Spleen (tissue), 11 donors: ENCODE data around the gene HAVCR1. TPM values are rescaled to one million over a fixed set of nuclear protein-coding genes. Genes with fewer than 3 reads are reported as not detected.
"Not testable (repeated sequence)": the region's sequence is repeated elsewhere in the genome, so short reads cannot be mapped to it uniquely, and the experiment has no call there.

Source experiments
- DNase-seq: peaks from one replicate; pipeline ENCODE4 v3.0.0-alpha.2; 2020
- H3K27ac ChIP-seq, 8 donors: fragments of 200-600 bp; sonication (generic) in 7 of 8; 1 replicate in 4 of 8; 2 replicates in 4 of 8; pipeline versions ENCODE4 v1.5.0 to v1.8.0; 2016 to 2021; ENCODE audit warnings: inconsistent platforms in 4 of 8, mild to moderate bottlenecking in 4 of 8, moderate library complexity in 1 of 8
- H3K27me3 ChIP-seq, 7 donors: fragments of 200-600 bp; sonication (generic) in 6 of 7; replicated peaks in 1 of 7; 1 replicate in 4 of 7; 2 replicates in 3 of 7; pipeline versions ENCODE4 v1.5.0 to v1.8.0; 2016 to 2021; ENCODE audit warnings: inconsistent platforms in 3 of 7, mild to moderate bottlenecking in 1 of 7
- H3K36me3 ChIP-seq, 6 donors: fragments of 200-600 bp; sonication (generic) in 5 of 6; 1 replicate in 4 of 6; 2 replicates in 2 of 6; pipeline versions ENCODE4 v1.5.0 to v1.8.0; 2016 to 2021; ENCODE audit warnings: inconsistent platforms in 2 of 6
- H3K4me1 ChIP-seq, 6 donors: fragments of 200-600 bp; sonication (generic) in 5 of 6; 1 replicate in 3 of 6; 2 replicates in 3 of 6; pipeline versions ENCODE4 v1.5.0 to v1.8.0; 2016 to 2021; ENCODE audit warnings: inconsistent platforms in 3 of 6
- H3K4me3 ChIP-seq, 8 donors: fragments of 200-600 bp; sonication (generic) in 7 of 8; 1 replicate in 4 of 8; 2 replicates in 4 of 8; pipeline versions ENCODE4 v1.5.0 to v1.8.0; 2016 to 2021; ENCODE audit warnings: inconsistent platforms in 4 of 8, mild to moderate bottlenecking in 4 of 8, moderate library complexity in 2 of 8
- H3K9me3 ChIP-seq, 8 donors: fragments of 200-600 bp; sonication (generic) in 7 of 8; 1 replicate in 4 of 8; 2 replicates in 4 of 8; pipeline versions ENCODE4 v1.5.0 to v1.8.0; 2016 to 2021; ENCODE audit warnings: inconsistent platforms in 4 of 8
- CTCF ChIP-seq, 11 experiments: fragments of 200-600 bp in 7 of 11; fragments of 450-650 bp in 4 of 11; sonication (generic) in 4 of 11; IDR thresholded peaks in 8 of 11; conservative IDR thresholded peaks in 3 of 11; 1 replicate in 7 of 11; 2 replicates in 4 of 11; pipeline versions ENCODE4 v1.4.0 to v1.8.0; 2016 to 2021; ENCODE audit warnings: antibody characterized with exemption in 11 of 11, inconsistent platforms in 4 of 11, mild to moderate bottlenecking in 1 of 11
- POLR2A ChIP-seq, 3 donors: fragments of 450-650 bp; IDR thresholded peaks; one replicate each; pipeline ENCODE4 v1.5.1; 2017; ENCODE audit warnings: antibody characterized with exemption in 3 of 3, mild to moderate bottlenecking in 1 of 3
- POLR2AphosphoS5 ChIP-seq, 3 donors: sonication (generic); formaldehyde crosslinking; IDR thresholded peaks; one replicate each; pipeline ENCODE4 v1.5.1; 2017; ENCODE audit warnings: antibody characterized with exemption in 3 of 3
- WGBS, 5 donors: extraction: QIAGEN DNeasy Blood & Tissue Kit in 3 of 5; methylation state at CpG; one replicate each; pipeline versions ENCODE4 v1.1.5 to v1.1.7; 2013 to 2018; 5-methylcytosine and 5-hydroxymethylcytosine counted together
- intact Hi-C: fragments of 100-400 bp; cut with DNase I; formaldehyde crosslinking; loops from one replicate; pipeline ENCODE4 v1.15.0; 2023; ENCODE audit warnings: low total_unique reads
- polyA plus RNA-seq, 3 donors: library from polyadenylated mRNA; stranded (reverse); fragments of 200-250 nt; gene quantifications; one replicate each; pipeline ENCODE4 v1.2.1, GENCODE V29; 2013
- total RNA-seq, 7 donors: library from RNA; depleted of rRNA in 3 of 7; stranded (reverse); fragments of >200 nt in 3 of 7; fragmentation: NEBNext Ultra II Directional in 4 of 7; extraction: Animal tissue kit (Norgen Biotek cat#: 25700) in 4 of 7; gene quantifications; one replicate each; pipeline versions ENCODE4 v1.1.0 to v1.2.1, GENCODE V29; 2016 to 2021
- donor health status: healthy with polysubstance abuse.
- donor health status: DM: no; HTN: no; CAD: no; lungs with moderate emphysema.
- donor health status: DM: no; HTN: no; CAD: no.
- donor health status: Bipolar disorder and iron deficiency.
- donor health status: healthy.
- donor health status: DM: no; HTN: no; CAD: no.
- donor health status: DM: yes; HTN: yes; CAD: no.

HAVCR1 gene
- total and polyA plus RNA-seq, 10 donors: 0.52 to 1.5 (median 1.0) TPM; not detected in 6

- intact Hi-C loops: no loop called here
- Histone ChIP-seq H3K36me3 (no peaks in the 10 kb centered on the region), H3K4me1 (peaks cover 0 to 10% (median 3%) of the 10 kb centered on the region in 6 donors), H3K27me3 (no peaks in the 10 kb centered on the region), H3K4me3 (no peak overlapping the region), H3K27ac (peak overlapping the region in 5 of 8 donors; percentile 30 to 67 (median 50)), H3K9me3 (no peaks in the 10 kb centered on the region)
- 81 to 85% (median 81%) methylated on average over 5 of the region's 5 CpGs for WGBS, 5 donors
- TF ChIP-seq POLR2A (IDR thresholded peaks at IDR 0.05) (no peak), CTCF (IDR thresholded peaks at IDR 0.05 in 8 of 11, conservative IDR thresholded peaks at IDR 0.05 in 3 of 11) (no peak), POLR2AphosphoS5 (IDR thresholded peaks at IDR 0.05) (no peak)
- no peak for DNase-seq
These were observed 34.5 kb downstream of the HAVCR1 start for GRCh38 chr5:157024208-157024959.

GRCh38 chr5:157022024-157022423, 36.9 kb downstream of the HAVCR1 start:
- WGBS, 5 donors: 88 to 94% (median 91%) methylated on average over 2 of the region's 2 CpGs
- Histone ChIP-seq H3K4me3 (no peak overlapping the region), H3K27ac (no peak overlapping the region), H3K36me3 (no peaks in the 10 kb centered on the region), H3K27me3 (no peaks in the 10 kb centered on the region), H3K4me1 (peaks cover 0 to 10% (median 3%) of the 10 kb centered on the region in 6 donors), H3K9me3 (peaks cover 0 to 21% (median 11%) of the 10 kb centered on the region in 8 donors)
- no peak for TF ChIP-seq POLR2AphosphoS5 (IDR thresholded peaks at IDR 0.05)
- no peak for TF ChIP-seq POLR2A (IDR thresholded peaks at IDR 0.05)
- no peak for TF ChIP-seq CTCF (IDR thresholded peaks at IDR 0.05 in 8 of 11, conservative IDR thresholded peaks at IDR 0.05 in 3 of 11)
- DNase-seq: no peak
- intact Hi-C loops: no loop called here

- H3K27me3 ChIP-seq: no peaks in the 10 kb centered on the region
- intact Hi-C loops: no loop called here
- WGBS, 5 donors: 60 to 77% (median 75%) methylated on average over 4 of the region's 4 CpGs
- peaks cover 0 to 24% (median 11%) of the 10 kb centered on the region in 8 donors for H3K9me3 ChIP-seq
- no peak for DNase-seq
- no peaks in the 10 kb centered on the region for H3K36me3 ChIP-seq
- H3K4me1 ChIP-seq: peaks cover 0 to 10% (median 3%) of the 10 kb centered on the region in 6 donors
- peak overlapping the region in 1 of 8 donors; percentile 8 for H3K27ac ChIP-seq
- H3K4me3 ChIP-seq: no peak overlapping the region
- no peak for TF ChIP-seq POLR2AphosphoS5 (IDR thresholded peaks at IDR 0.05)
- no peak for TF ChIP-seq CTCF (IDR thresholded peaks at IDR 0.05 in 8 of 11, conservative IDR thresholded peaks at IDR 0.05 in 3 of 11)
- TF ChIP-seq POLR2A (IDR thresholded peaks at IDR 0.05): no peak
These were observed 38.2 kb downstream of the HAVCR1 start for GRCh38 chr5:157020511-157021222.

GRCh38 chr5:157020002-157020401, 38.9 kb downstream of the HAVCR1 start:
- Histone ChIP-seq H3K4me3 (no peak overlapping the region), H3K27ac (peak overlapping the region in 1 of 8 donors; percentile 8), H3K36me3 (no peaks in the 10 kb centered on the region), H3K9me3 (peaks cover 0 to 24% (median 12%) of the 10 kb centered on the region in 8 donors), H3K27me3 (no peaks in the 10 kb centered on the region), H3K4me1 (peaks cover 0 to 9% (median 3%) of the 10 kb centered on the region in 6 donors)
- intact Hi-C loops: no loop called here
- DNase-seq: no peak
- TF ChIP-seq POLR2A (IDR thresholded peaks at IDR 0.05) (no peak), POLR2AphosphoS5 (IDR thresholded peaks at IDR 0.05) (no peak), CTCF (IDR thresholded peaks at IDR 0.05 in 8 of 11, conservative IDR thresholded peaks at IDR 0.05 in 3 of 11) (no peak)

- H3K36me3 ChIP-seq, intact Hi-C loops, H3K4me3 ChIP-seq, DNase-seq, H3K27ac ChIP-seq, H3K4me1 ChIP-seq, H3K27me3 ChIP-seq: not testable (repeated sequence)
- peaks cover 0 to 28% (median 14%) of the 10 kb centered on the region in 8 donors for H3K9me3 ChIP-seq
- WGBS, 5 donors: 90 to 100% (median 97%) methylated on average over 6 to 28 of the region's 28 CpGs
These were observed 44.8 kb downstream of the HAVCR1 start for GRCh38 chr5:157014143-157014542.
